ENCODE data around the gene ZNF432. TPM values are rescaled to one million over a fixed set of nuclear protein-coding genes. Genes with fewer than 3 reads are reported as not detected.
A peak's percentile ranks its signal among the peaks of the same experiment; 100 is the strongest.

ZNF432 gene
- total RNA-seq, 1 donor from 2014 or later: 23.3 TPM

DNA sequence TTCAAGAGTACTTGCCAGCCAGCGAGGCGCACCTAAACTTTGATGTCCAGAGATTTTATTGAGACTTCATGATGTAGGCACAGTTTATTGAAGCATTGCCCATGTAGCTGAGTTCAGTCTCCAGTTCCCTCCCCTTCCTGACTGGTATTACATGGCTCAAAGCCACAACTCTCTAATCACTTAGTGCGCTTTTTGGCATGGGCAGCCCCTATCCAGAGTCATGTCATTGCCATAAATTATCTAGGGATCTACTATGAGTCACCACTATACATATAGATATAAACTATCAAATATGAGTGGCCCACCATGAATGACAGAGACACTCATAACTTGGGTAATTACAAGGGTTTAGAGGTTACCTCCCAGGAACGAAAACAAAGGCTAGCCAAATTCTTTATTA is 28.1 kb downstream of the ZNF432 start:
- TF ChIP-seq EZH2phosphoT487 (IDR thresholded peaks at IDR 0.05) (no peak), EZH2 (IDR thresholded peaks at IDR 0.05) (no peak)
- TF ChIP-seq, protein P1, sequence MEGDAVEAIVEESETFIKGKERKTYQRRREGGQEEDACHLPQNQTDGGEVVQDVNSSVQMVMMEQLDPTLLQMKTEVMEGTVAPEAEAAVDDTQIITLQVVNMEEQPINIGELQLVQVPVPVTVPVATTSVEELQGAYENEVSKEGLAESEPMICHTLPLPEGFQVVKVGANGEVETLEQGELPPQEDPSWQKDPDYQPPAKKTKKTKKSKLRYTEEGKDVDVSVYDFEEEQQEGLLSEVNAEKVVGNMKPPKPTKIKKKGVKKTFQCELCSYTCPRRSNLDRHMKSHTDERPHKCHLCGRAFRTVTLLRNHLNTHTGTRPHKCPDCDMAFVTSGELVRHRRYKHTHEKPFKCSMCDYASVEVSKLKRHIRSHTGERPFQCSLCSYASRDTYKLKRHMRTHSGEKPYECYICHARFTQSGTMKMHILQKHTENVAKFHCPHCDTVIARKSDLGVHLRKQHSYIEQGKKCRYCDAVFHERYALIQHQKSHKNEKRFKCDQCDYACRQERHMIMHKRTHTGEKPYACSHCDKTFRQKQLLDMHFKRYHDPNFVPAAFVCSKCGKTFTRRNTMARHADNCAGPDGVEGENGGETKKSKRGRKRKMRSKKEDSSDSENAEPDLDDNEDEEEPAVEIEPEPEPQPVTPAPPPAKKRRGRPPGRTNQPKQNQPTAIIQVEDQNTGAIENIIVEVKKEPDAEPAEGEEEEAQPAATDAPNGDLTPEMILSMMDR (IDR thresholded peaks at IDR 0.05): no peak
- Mint-ChIP-seq H3K36me3 (peaks cover 91% of the 10 kb centered on the region), H3K27me3 (ENCODE audit: insufficient read depth, low read depth) (peaks cover 2% of the 10 kb centered on the region), H3K27ac (no peak overlapping the region), H3K9me3 (peaks cover 87% of the 10 kb centered on the region), H3K4me3 (peak overlapping the region; percentile 52), H3K4me1 (no peaks in the 10 kb centered on the region)
- Histone ChIP-seq H3K4me1 (no peaks in the 10 kb centered on the region), H3K36me3 (peaks cover 47% of the 10 kb centered on the region), H3K4me2 (no peak overlapping the region), H3K9me3 (ENCODE audit: low read depth) (no peaks in the 10 kb centered on the region), H4K20me1 (ENCODE audit: low read depth) (no peaks in the 10 kb centered on the region), H3K9ac (no peak overlapping the region), H2AFZ (replicated peaks) (no peak overlapping the region), H3K4me3 (no peak overlapping the region), H3K79me2 (ENCODE audit: low read depth) (peaks cover 18% of the 10 kb centered on the region), H3K27me3 (no peaks in the 10 kb centered on the region), H3K27ac (no peak overlapping the region), H3F3A (ENCODE audit: low read depth) (no peaks in the 10 kb centered on the region)
- DNase-seq (ENCODE audit: low spot score): no peak

DNA sequence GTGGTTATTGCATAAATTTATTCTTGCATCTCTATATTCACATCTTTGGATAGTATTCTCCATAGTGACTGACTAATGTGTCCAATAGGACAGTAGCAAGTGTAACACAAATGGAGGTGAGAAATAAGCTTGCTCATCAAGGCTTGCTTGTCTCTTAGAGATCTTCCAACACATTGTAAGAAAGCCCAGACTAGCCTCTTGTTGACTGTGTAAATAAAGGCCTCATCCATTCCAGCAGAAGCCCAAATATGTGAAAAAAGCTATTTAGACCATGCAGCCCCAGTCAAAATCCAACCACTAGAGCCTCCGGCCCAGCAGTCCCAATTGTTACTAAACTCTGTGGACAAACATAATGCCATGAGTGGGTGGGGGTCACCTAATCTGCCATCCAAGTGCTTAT is 38.0 kb downstream of the ZNF432 start:
- H3K27ac Mint-ChIP-seq: no peak overlapping the region
- H3K36me3 Mint-ChIP-seq: peaks cover 39% of the 10 kb centered on the region
- peaks cover 66% of the 10 kb centered on the region for H3K9me3 Mint-ChIP-seq
- peaks cover 4% of the 10 kb centered on the region for H3K27me3 Mint-ChIP-seq (ENCODE audit: insufficient read depth, low read depth)
- no peaks in the 10 kb centered on the region for H3F3A ChIP-seq (ENCODE audit: low read depth)
- no peak for DNase-seq (ENCODE audit: low spot score)
- no peaks in the 10 kb centered on the region for H4K20me1 ChIP-seq (ENCODE audit: low read depth)
- peaks cover 6% of the 10 kb centered on the region for H3K36me3 ChIP-seq
- H3K4me3 ChIP-seq: no peak overlapping the region
- no peak overlapping the region for H3K9ac ChIP-seq
- no peak overlapping the region for H3K4me2 ChIP-seq
- peaks cover 19% of the 10 kb centered on the region for H3K79me2 ChIP-seq (ENCODE audit: low read depth)
- H3K9me3 ChIP-seq (ENCODE audit: low read depth): peaks cover 7% of the 10 kb centered on the region
- H3K27me3 ChIP-seq: no peaks in the 10 kb centered on the region
- TF ChIP-seq EZH2 (IDR thresholded peaks at IDR 0.05) (no peak), EZH2phosphoT487 (IDR thresholded peaks at IDR 0.05) (no peak)
- TF ChIP-seq, protein P1 (IDR thresholded peaks at IDR 0.05): no peak
- H3K4me1 ChIP-seq: no peaks in the 10 kb centered on the region
- no peak overlapping the region for H3K4me3 Mint-ChIP-seq
- peaks cover 16% of the 10 kb centered on the region for H3K4me1 Mint-ChIP-seq
- H3K27ac ChIP-seq: no peak overlapping the region
- H2AFZ ChIP-seq (replicated peaks): no peak overlapping the region

DNA sequence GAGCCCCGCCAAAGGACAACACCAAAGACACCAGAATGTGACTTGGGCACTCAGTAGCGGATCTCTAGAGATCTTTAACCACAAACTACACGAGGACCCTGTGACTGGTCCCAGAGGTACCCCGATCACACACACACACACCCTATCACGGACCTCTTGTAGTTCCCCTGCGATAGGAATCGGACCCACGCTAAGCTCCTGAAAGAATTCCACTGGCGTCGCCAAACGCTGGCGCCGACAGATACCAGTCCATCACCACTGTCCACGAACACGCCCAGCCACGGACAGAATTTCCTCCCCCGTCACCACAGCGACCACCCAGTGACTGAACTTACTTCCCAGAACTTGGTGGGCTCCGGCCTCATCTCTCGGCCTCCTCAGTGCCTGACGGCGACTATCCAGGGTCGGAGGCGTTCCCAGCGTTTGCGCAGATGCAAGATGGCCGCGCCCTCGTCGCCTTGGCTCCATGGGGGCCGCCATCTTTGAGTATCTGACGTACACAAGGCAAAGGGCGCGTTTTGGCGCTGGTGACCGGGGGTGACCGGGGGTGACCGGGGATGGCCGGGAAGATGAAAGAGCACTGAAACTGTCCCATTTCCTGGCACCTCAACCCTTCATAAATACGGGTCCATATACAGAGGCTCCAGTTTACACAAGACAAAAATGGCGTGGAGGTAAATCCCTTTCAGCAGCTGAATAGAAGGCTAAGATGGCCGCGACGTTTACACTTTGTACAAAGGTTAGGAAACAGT is 40.7 kb downstream of the ZNF432 start, which contains the start of gene ZNF615:
Gene ZNF615 (minus strand): TSS at position 406 of the 752 bp plus-strand sequence. CDS start 4,500 bp downstream, outside the sequence.
- no peaks in the 10 kb centered on the region for H4K20me1 ChIP-seq (ENCODE audit: low read depth)

More for the DNA sequence above, 40.7 kb downstream of the ZNF432 start, which contains the start of gene ZNF615:
- no peaks in the 10 kb centered on the region for H3F3A ChIP-seq (ENCODE audit: low read depth)
- H2AFZ ChIP-seq (replicated peaks): peak within 1 kb of the TSS; percentile 100
- H3K4me3 Mint-ChIP-seq: peak within 1 kb of the TSS; percentile 98
- peaks cover 4% of the 10 kb centered on the region for H3K27me3 Mint-ChIP-seq (ENCODE audit: insufficient read depth, low read depth)
- peaks cover 71% of the 10 kb centered on the region for H3K9me3 Mint-ChIP-seq
- H3K79me2 ChIP-seq (ENCODE audit: low read depth): peaks cover 28% of the 10 kb centered on the region
- peak within 1 kb of the TSS; percentile 99 for H3K27ac Mint-ChIP-seq
- H3K36me3 ChIP-seq: no peaks in the 10 kb centered on the region
- H3K27me3 ChIP-seq: no peaks in the 10 kb centered on the region
- H3K9me3 ChIP-seq (ENCODE audit: low read depth): peaks cover 7% of the 10 kb centered on the region
- H3K4me1 ChIP-seq: no peaks in the 10 kb centered on the region
- DNase-seq (ENCODE audit: low spot score): peak; percentile 96
- H3K9ac ChIP-seq: peak within 1 kb of the TSS; percentile 60
- peak; percentile 49 for TF ChIP-seq EZH2 (IDR thresholded peaks at IDR 0.05)
- TF ChIP-seq, protein P1 (IDR thresholded peaks at IDR 0.05): no peak
- TF ChIP-seq EZH2phosphoT487 (IDR thresholded peaks at IDR 0.05): no peak
- H3K4me2 ChIP-seq: peak within 1 kb of the TSS; percentile 82
- H3K4me3 ChIP-seq: peak within 1 kb of the TSS; percentile 87
- H3K27ac ChIP-seq: no peak within 1 kb of the TSS
- H3K36me3 Mint-ChIP-seq: peaks cover 34% of the 10 kb centered on the region
- H3K4me1 Mint-ChIP-seq: peaks cover 16% of the 10 kb centered on the region
